Heart left ventricle (tissue), 13 donors: ENCODE results near the gene PHACTR1.

ENCODE experiments used
- CTCF ChIP-seq, 12 donors: fragments of 200-600 bp; sonication (generic) in 4 of 12; IDR thresholded peaks; one replicate each; pipeline versions ENCODE4 v1.5.0 to v1.8.0; 2018 to 2022; ENCODE audit warnings: antibody characterized with exemption in 12 of 12, mild to moderate bottlenecking in 5 of 12
- POLR2A ChIP-seq, 2 donors: fragments of 450-650 bp; IDR thresholded peaks; one replicate each; pipeline ENCODE4 v1.6.1; 2017; ENCODE audit warnings: antibody characterized with exemption in 2 of 2, mild to moderate bottlenecking in 2 of 2, moderate library complexity in 2 of 2
- donor health status: ischemic (EF 13 %, LVEDD 7.1; RV severe dilation, severe dysfunction).
- donor health status: DM: no; HTN: yes; CAD: no.
- donor health status: DM: no; HTN: no; CAD: no.
- donor health status: ischemic (EF 25% LVEDD 6.9; RV normal size, moderate dysfunction).
- donor health status: ischemic (EF 25% LVEDD 5.7; RV mildly dilated, moderate dysfunction).
- donor health status: ischemic (EF 35%, LVEDD 5.7; RV mildly dilated, moderate dysfunction).
- donor health status: nonischemic (EF 11% LVEDD 7.7; RV severe dilation, severe dysfunction).
- donor health status: DM: yes; HTN: yes; CAD: no.
- donor health status: PGD.
- donor health status: ischemic (EF 29% LVEDD 5.4; RV normal size, mild dysfunction).
- donor health status: nonischemic (EF 23%, LVEDD 6.1; RV moderate dilation, normal function).

GRCh38 chr6:13181393-13181792 lies 464.8 kb downstream of the PHACTR1 start:
- TF ChIP-seq POLR2A (IDR thresholded peaks at IDR 0.05) (no peak), CTCF (IDR thresholded peaks at IDR 0.05) (no peak)
